Sigmoid colon (tissue), 4 donors: Measurements from ENCODE around the gene RASAL2.

Experiments used
- CTCF ChIP-seq, 4 experiments: fragments of 450-650 bp in 3 of 4; fragments of 200-600 bp in 1 of 4; IDR thresholded peaks; one replicate each; pipeline ENCODE4 v1.5.1; 2016 to 2019; ENCODE audit warnings: antibody characterized with exemption in 4 of 4, mild to moderate bottlenecking in 3 of 4, moderate library complexity in 2 of 4
- EP300 ChIP-seq, 4 donors: sonication (generic); formaldehyde crosslinking; IDR thresholded peaks; one replicate each; pipeline ENCODE4 v1.6.1; 2017; ENCODE audit warnings: antibody characterized with exemption in 4 of 4
- POLR2A ChIP-seq, 2 donors: fragments of 450-650 bp; IDR thresholded peaks; one replicate each; pipeline ENCODE4 v1.6.1; 2016; ENCODE audit warnings: antibody characterized with exemption in 2 of 2, mild to moderate bottlenecking in 2 of 2, moderate library complexity in 2 of 2

GRCh38 chr1:178277793-178278530 lies 184.1 kb downstream of the RASAL2 start:
- TF ChIP-seq CTCF (IDR thresholded peaks at IDR 0.05) (no peak), POLR2A (IDR thresholded peaks at IDR 0.05) (no peak), EP300 (IDR thresholded peaks at IDR 0.05) (no peak)
